Endodermal cell (in vitro differentiated cells): Measurements from ENCODE around the gene ZNF182. TPM values are rescaled to one million over a fixed set of nuclear protein-coding genes. Genes with fewer than 3 reads are reported as not detected.
"Not testable (repeated sequence)": the region's sequence is repeated elsewhere in the genome, so short reads cannot be mapped to it uniquely, and the experiment has no call there.

ENCODE experiments used
- DNase-seq: peaks from one replicate; pipeline ENCODE4 v3.0.0-alpha.2; 2017
- H3K27ac ChIP-seq: 2 replicates; pipeline ENCODE4 v1.5.1; 2013; ENCODE audit warnings: mild to moderate bottlenecking, low read depth, low read length, moderate library complexity
- H3K27me3 ChIP-seq: 2 replicates; pipeline ENCODE4 v1.6.1; 2013; ENCODE audit warnings: mild to moderate bottlenecking, low read length, moderate library complexity; ENCODE audit not compliant: insufficient read depth, control insufficient read depth, poor library complexity, severe bottlenecking
- H3K36me3 ChIP-seq: 2 replicates; pipeline ENCODE4 v1.7.0; 2013; ENCODE audit warnings: mild to moderate bottlenecking, low read length, moderate library complexity; ENCODE audit not compliant: control insufficient read depth, insufficient read depth
- H3K4me1 ChIP-seq: one replicate; pipeline ENCODE4 v1.7.0; 2013; ENCODE audit warnings: low read length; ENCODE audit not compliant: control insufficient read depth, insufficient read depth
- H3K4me3 ChIP-seq: 2 replicates; pipeline ENCODE4 v1.5.1; 2013; ENCODE audit warnings: mild to moderate bottlenecking, low read length, moderate library complexity
- H3K9ac ChIP-seq: 2 replicates; pipeline ENCODE4 v1.6.1; 2013; ENCODE audit warnings: mild to moderate bottlenecking, low read length, moderate library complexity; ENCODE audit not compliant: poor library complexity, severe bottlenecking; ENCODE audit errors: extremely low read depth
- H3K9me3 ChIP-seq: 2 replicates; pipeline ENCODE4 v1.6.1; 2013; ENCODE audit warnings: mild to moderate bottlenecking, low read length, moderate library complexity; ENCODE audit not compliant: control insufficient read depth
- H3K27ac Mint-ChIP-seq: 2 replicates; pipeline ENCODE4 v1.8.0; 2020; ENCODE audit warnings: mixed read lengths
- H3K27me3 Mint-ChIP-seq: 2 replicates; pipeline ENCODE4 v1.8.0; 2021; ENCODE audit warnings: mild to moderate bottlenecking, mixed read lengths; ENCODE audit not compliant: insufficient read depth
- H3K36me3 Mint-ChIP-seq: 2 replicates; pipeline ENCODE4 v1.8.0; 2020; ENCODE audit warnings: low read depth, mixed read lengths
- H3K4me1 Mint-ChIP-seq: 2 replicates; pipeline ENCODE4 v1.8.0; 2020; ENCODE audit warnings: mixed read lengths
- H3K4me3 Mint-ChIP-seq: 2 replicates; pipeline ENCODE4 v1.8.0; 2020; ENCODE audit warnings: mild to moderate bottlenecking, moderate library complexity, mixed read lengths
- H3K9me3 Mint-ChIP-seq: 2 replicates; pipeline ENCODE4 v1.8.0; 2020; ENCODE audit warnings: mild to moderate bottlenecking, mixed read lengths
- CTCF ChIP-seq: fragments of 200-600 bp; sonication (generic); conservative IDR thresholded peaks from 2 replicates; pipeline ENCODE4 v1.5.0; 2021; ENCODE audit warnings: antibody characterized with exemption, mild to moderate bottlenecking
- WGBS, 2 experiments: methylation state at CpG; one replicate each; pipeline versions ENCODE4 v1.1.5 to v1.1.7; 2013; ENCODE audit warnings: missing lambda C conversion rate in 2 of 2, mixed read lengths in 1 of 2; ENCODE audit not compliant: insufficient coverage in 1 of 2, insufficient read length in 1 of 2; 5-methylcytosine and 5-hydroxymethylcytosine counted together
- total RNA-seq, 2 donors: library from RNA; stranded (reverse); fragmentation: NEBNext Ultra II Directional in 1 of 2; extraction: Animal tissue kit (Norgen Biotek cat#: 25700) in 1 of 2; gene quantifications; 2 replicates in 1 of 2; 3 replicates in 1 of 2; pipeline ENCODE4 v1.2.1, GENCODE V29; 2021

ZNF182 gene
- total RNA-seq, 2 donors from 2014 or later = 5.8 to 10.5 TPM

GRCh38 chrX:47973235-47973634 is 30.6 kb downstream of the ZNF182 start:
- no peak for DNase-seq
- H3K27me3 ChIP-seq = no peaks in the 10 kb centered on the region
- Mint-ChIP-seq H3K27me3 (no peaks in the 10 kb centered on the region), H3K36me3 (peaks cover 51% of the 10 kb centered on the region), H3K9me3 (peaks cover 87% of the 10 kb centered on the region), H3K4me1 (no peaks in the 10 kb centered on the region), H3K4me3 (no peak overlapping the region), H3K27ac (no peak overlapping the region)
- WGBS, 2 experiments = 90% methylated on average over 3 of the region's 3 CpGs; no CpG with 5 or more reads in 1 of the 2 experiments
- H3K4me3 ChIP-seq = no peak overlapping the region
- no peak overlapping the region for H3K9ac ChIP-seq
- no peak for TF ChIP-seq CTCF
- H3K9me3 ChIP-seq = peaks cover 58% of the 10 kb centered on the region
- no peaks in the 10 kb centered on the region for H3K4me1 ChIP-seq
- peaks cover 32% of the 10 kb centered on the region for H3K36me3 ChIP-seq
- H3K27ac ChIP-seq = no peak overlapping the region

- not testable (repeated sequence) for H3K4me1 ChIP-seq, H3K27me3 ChIP-seq, H3K27me3 Mint-ChIP-seq, H3K4me3 ChIP-seq, H3K27ac Mint-ChIP-seq, H3K9me3 ChIP-seq, H3K36me3 ChIP-seq, DNase-seq, H3K27ac ChIP-seq, H3K4me1 Mint-ChIP-seq, H3K9ac ChIP-seq, H3K36me3 Mint-ChIP-seq, H3K4me3 Mint-ChIP-seq
- peaks cover 85% of the 10 kb centered on the region for H3K9me3 Mint-ChIP-seq
- WGBS, 2 experiments = 96% methylated on average over 10 of the region's 14 CpGs; no CpG with 5 or more reads in 1 of the 2 experiments
These were observed 38.3 kb downstream of the ZNF182 start for GRCh38 chrX:47965526-47965925.

GRCh38 chrX:47961830-47962229 is 42.0 kb downstream of the ZNF182 start:
- H3K9me3 Mint-ChIP-seq = peaks cover 83% of the 10 kb centered on the region
- H3K27me3 ChIP-seq, H3K9me3 ChIP-seq, H3K36me3 Mint-ChIP-seq, DNase-seq, H3K4me3 Mint-ChIP-seq, H3K27ac Mint-ChIP-seq, H3K27me3 Mint-ChIP-seq, H3K4me1 ChIP-seq, H3K9ac ChIP-seq, H3K36me3 ChIP-seq, H3K4me3 ChIP-seq, H3K27ac ChIP-seq, H3K4me1 Mint-ChIP-seq: not testable (repeated sequence)
- WGBS, 2 experiments = 88% methylated on average over 4 of the region's 6 CpGs; no CpG with 5 or more reads in 1 of the 2 experiments

GRCh38 chrX:47960406-47960805 is 43.4 kb downstream of the ZNF182 start:
- Histone ChIP-seq H3K27ac (no peak overlapping the region), H3K36me3 (no peaks in the 10 kb centered on the region), H3K4me3 (no peak overlapping the region), H3K27me3 (no peaks in the 10 kb centered on the region), H3K4me1 (peaks cover 2% of the 10 kb centered on the region), H3K9ac (no peak overlapping the region), H3K9me3 (no peaks in the 10 kb centered on the region)
- H3K27me3 Mint-ChIP-seq = no peaks in the 10 kb centered on the region
- peaks cover 84% of the 10 kb centered on the region for H3K9me3 Mint-ChIP-seq
- no peak overlapping the region for H3K4me3 Mint-ChIP-seq
- no peak for TF ChIP-seq CTCF
- peaks cover 6% of the 10 kb centered on the region for H3K36me3 Mint-ChIP-seq
- H3K27ac Mint-ChIP-seq = no peak overlapping the region
- no peaks in the 10 kb centered on the region for H3K4me1 Mint-ChIP-seq
- WGBS, 2 experiments = 89 to 100% methylated on average over 1 to 2 of the region's 2 CpGs
- DNase-seq = no peak
